Liver (tissue), 9 donors: ENCODE data around the gene HADHA. TPM values are rescaled to one million over a fixed set of nuclear protein-coding genes. Genes with fewer than 3 reads are reported as not detected.

Experiments
- DNase-seq: peaks from one replicate; pipeline ENCODE4 v3.0.0-alpha.2; 2017; ENCODE audit warnings: low spot score
- H3K27ac ChIP-seq, 2 donors: one replicate each; pipeline ENCODE4 v1.7.0; 2013; ENCODE audit warnings: inconsistent platforms in 2 of 2, low read length in 2 of 2, control low read depth in 1 of 2, low read depth in 1 of 2, mild to moderate bottlenecking in 1 of 2
- H3K27me3 ChIP-seq, 4 donors: one replicate each; pipeline versions ENCODE4 v1.6.1 to v1.7.0; 2013; ENCODE audit warnings: low read length in 3 of 4, inconsistent platforms in 1 of 4, mild to moderate bottlenecking in 1 of 4, moderate library complexity in 1 of 4; ENCODE audit not compliant: control insufficient read depth in 4 of 4, insufficient read depth in 4 of 4
- H3K36me3 ChIP-seq, 4 donors: one replicate each; pipeline versions ENCODE4 v1.6.1 to v1.7.0; 2013; ENCODE audit warnings: low read length in 3 of 4, mild to moderate bottlenecking in 3 of 4, low read depth in 1 of 4, moderate library complexity in 1 of 4; ENCODE audit not compliant: control insufficient read depth in 4 of 4, insufficient read depth in 3 of 4
- H3K4me1 ChIP-seq, 4 donors: one replicate each; pipeline versions ENCODE4 v1.6.1 to v1.7.0; 2013; ENCODE audit warnings: low read length in 3 of 4, mild to moderate bottlenecking in 3 of 4, moderate library complexity in 1 of 4; ENCODE audit not compliant: control insufficient read depth in 4 of 4, insufficient read depth in 4 of 4
- H3K4me3 ChIP-seq, 3 donors: one replicate each; pipeline versions ENCODE4 v1.6.1 to v1.7.0; 2013; ENCODE audit warnings: low read length in 3 of 3, control low read depth in 1 of 3, low read depth in 1 of 3, mild to moderate bottlenecking in 1 of 3
- H3K9ac ChIP-seq, 2 donors: one replicate each; pipeline ENCODE4 v1.7.0; 2013; ENCODE audit warnings: low read length in 2 of 2, mild to moderate bottlenecking in 2 of 2, moderate library complexity in 2 of 2, control low read depth in 1 of 2, low read depth in 1 of 2
- H3K9me3 ChIP-seq, 4 donors: one replicate each; pipeline versions ENCODE4 v1.6.1 to v1.7.0; 2013; ENCODE audit warnings: low read length in 3 of 4; ENCODE audit not compliant: control insufficient read depth in 4 of 4
- ATF3 ChIP-seq: IDR thresholded peaks from 2 replicates; pipeline ENCODE4 v1.6.1; 2016; ENCODE audit warnings: antibody characterized with exemption
- EGR1 ChIP-seq, 2 donors: IDR thresholded peaks; 2 replicates each; pipeline ENCODE4 v1.6.1; 2016 to 2018; ENCODE audit warnings: antibody characterized with exemption in 2 of 2, low read depth in 2 of 2
- FOXA1 ChIP-seq: IDR thresholded peaks from 2 replicates; pipeline ENCODE4 v1.6.1; 2016; ENCODE audit warnings: antibody characterized with exemption
- FOXA2 ChIP-seq: IDR thresholded peaks from 2 replicates; pipeline ENCODE4 v1.6.1; 2016; ENCODE audit warnings: antibody characterized with exemption
- GABPA ChIP-seq, 2 donors: IDR thresholded peaks in 1 of 2; conservative IDR thresholded peaks in 1 of 2; 2 replicates each; pipeline ENCODE4 v1.6.1; 2016; ENCODE audit warnings: antibody characterized with exemption in 2 of 2, mild to moderate bottlenecking in 1 of 2, moderate library complexity in 1 of 2
- HNF4A ChIP-seq, 2 donors: conservative IDR thresholded peaks; 2 replicates each; pipeline ENCODE4 v1.6.1; 2016; ENCODE audit warnings: antibody characterized with exemption in 2 of 2, mild to moderate bottlenecking in 2 of 2
- HNF4G ChIP-seq: IDR thresholded peaks from 2 replicates; pipeline ENCODE4 v1.6.1; 2016; ENCODE audit warnings: antibody characterized with exemption
- JUND ChIP-seq, 2 donors: IDR thresholded peaks; 2 replicates each; pipeline ENCODE4 v1.6.1; 2016; ENCODE audit warnings: antibody characterized with exemption in 2 of 2
- NR2F2 ChIP-seq: IDR thresholded peaks from 2 replicates; pipeline ENCODE4 v1.6.1; 2016; ENCODE audit warnings: antibody characterized with exemption
- RAD21 ChIP-seq, 2 donors: IDR thresholded peaks; 2 replicates each; pipeline ENCODE4 v1.6.1; 2016; ENCODE audit warnings: antibody characterized with exemption in 2 of 2, mild to moderate bottlenecking in 2 of 2
- REST ChIP-seq: IDR thresholded peaks from 2 replicates; pipeline ENCODE4 v1.6.1; 2016; ENCODE audit warnings: antibody characterized with exemption, mild to moderate bottlenecking
- RXRA ChIP-seq, 2 donors: IDR thresholded peaks; 2 replicates each; pipeline ENCODE4 v1.6.1; 2017 to 2018; ENCODE audit warnings: antibody characterized with exemption in 2 of 2, mild to moderate bottlenecking in 1 of 2
- SP1 ChIP-seq: IDR thresholded peaks from 2 replicates; pipeline ENCODE4 v1.6.1; 2018; ENCODE audit warnings: antibody characterized with exemption, mild to moderate bottlenecking
- TAF1 ChIP-seq: conservative IDR thresholded peaks from 2 replicates; pipeline ENCODE4 v1.6.1; 2016; ENCODE audit warnings: antibody characterized with exemption, mild to moderate bottlenecking
- YY1 ChIP-seq: IDR thresholded peaks from 2 replicates; pipeline ENCODE4 v1.6.1; 2016; ENCODE audit warnings: antibody characterized with exemption, mild to moderate bottlenecking
- WGBS: extraction: QIAGEN DNeasy Blood & Tissue Kit; methylation state at CpG from one replicate; pipeline ENCODE4 v1.1.7; 2013; 5-methylcytosine and 5-hydroxymethylcytosine counted together
- polyA plus RNA-seq, 2 donors: library from polyadenylated mRNA; stranded (reverse) in 1 of 2; unstranded in 1 of 2; fragments of 200-250 nt in 1 of 2; fragments of >200 nt in 1 of 2; fragmentation: Nextera tagmentation in 1 of 2; extraction: Ambion mirVana in 1 of 2; gene quantifications; one replicate each; pipeline versions ENCODE4 v1.2.1 to v1.2.3, GENCODE V29; 2013 to 2015
- total RNA-seq, 2 donors: library from RNA; depleted of rRNA; stranded (reverse); fragments of >200 nt; gene quantifications; one replicate each; pipeline ENCODE4 v1.2.3, GENCODE V29; 2014
- TF ChIP-seq, protein P1 (sequence below): fragments of 150-350 bp; IDR thresholded peaks from 2 replicates; pipeline ENCODE4 v1.5.1; 2017; ENCODE audit warnings: improper control_type of control experiment, low read depth, low read length; ENCODE audit not compliant: missing input control
- TF ChIP-seq, protein P2 (sequence below): IDR thresholded peaks from 2 replicates; pipeline ENCODE4 v1.6.1; 2016; ENCODE audit warnings: antibody characterized with exemption
- TF ChIP-seq, protein P3 (sequence below): IDR thresholded peaks from 2 replicates; pipeline ENCODE4 v1.6.1; 2016; ENCODE audit warnings: antibody characterized with exemption
- donor health status: healthy.
- donor health status: healthy.
- donor health status: healthy.
- donor health status: healthy.
- donor health status: healthy.

The HADHA gene
- total and polyA plus RNA-seq, 4 donors: 101 to 276 (median 159) TPM

GRCh38 chr2:26241928-26242436 lies 2.5 kb downstream of the HADHA start:
- no peak overlapping the region for H3K4me3 ChIP-seq
- no peaks in the 10 kb centered on the region for H3K9me3 ChIP-seq
- peaks cover 12 to 66% (median 54%) of the 10 kb centered on the region in 4 donors for H3K4me1 ChIP-seq
- peaks cover 2 to 13% (median 5%) of the 10 kb centered on the region in 4 donors for H3K36me3 ChIP-seq
- WGBS: 70% methylated on average over 6 of the region's 6 CpGs
- TF ChIP-seq ATF3 (no peak), SP1 (no peak), TAF1 (no peak), EGR1 (IDR thresholded peaks at IDR 0.05; ENCODE audit: low read depth in 2 of 2) (no peak), REST (no peak), HNF4A (conservative IDR thresholded peaks at IDR 0.05) (no peak)
- TF ChIP-seq, protein P1, sequence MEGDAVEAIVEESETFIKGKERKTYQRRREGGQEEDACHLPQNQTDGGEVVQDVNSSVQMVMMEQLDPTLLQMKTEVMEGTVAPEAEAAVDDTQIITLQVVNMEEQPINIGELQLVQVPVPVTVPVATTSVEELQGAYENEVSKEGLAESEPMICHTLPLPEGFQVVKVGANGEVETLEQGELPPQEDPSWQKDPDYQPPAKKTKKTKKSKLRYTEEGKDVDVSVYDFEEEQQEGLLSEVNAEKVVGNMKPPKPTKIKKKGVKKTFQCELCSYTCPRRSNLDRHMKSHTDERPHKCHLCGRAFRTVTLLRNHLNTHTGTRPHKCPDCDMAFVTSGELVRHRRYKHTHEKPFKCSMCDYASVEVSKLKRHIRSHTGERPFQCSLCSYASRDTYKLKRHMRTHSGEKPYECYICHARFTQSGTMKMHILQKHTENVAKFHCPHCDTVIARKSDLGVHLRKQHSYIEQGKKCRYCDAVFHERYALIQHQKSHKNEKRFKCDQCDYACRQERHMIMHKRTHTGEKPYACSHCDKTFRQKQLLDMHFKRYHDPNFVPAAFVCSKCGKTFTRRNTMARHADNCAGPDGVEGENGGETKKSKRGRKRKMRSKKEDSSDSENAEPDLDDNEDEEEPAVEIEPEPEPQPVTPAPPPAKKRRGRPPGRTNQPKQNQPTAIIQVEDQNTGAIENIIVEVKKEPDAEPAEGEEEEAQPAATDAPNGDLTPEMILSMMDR: no peak
- TF ChIP-seq, protein P2, sequence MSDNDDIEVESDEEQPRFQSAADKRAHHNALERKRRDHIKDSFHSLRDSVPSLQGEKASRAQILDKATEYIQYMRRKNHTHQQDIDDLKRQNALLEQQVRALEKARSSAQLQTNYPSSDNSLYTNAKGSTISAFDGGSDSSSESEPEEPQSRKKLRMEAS: no peak
- H3K9ac ChIP-seq: no peak overlapping the region
- no peak for DNase-seq
- no peaks in the 10 kb centered on the region for H3K27me3 ChIP-seq
- H3K27ac ChIP-seq: no peak overlapping the region

DNA sequence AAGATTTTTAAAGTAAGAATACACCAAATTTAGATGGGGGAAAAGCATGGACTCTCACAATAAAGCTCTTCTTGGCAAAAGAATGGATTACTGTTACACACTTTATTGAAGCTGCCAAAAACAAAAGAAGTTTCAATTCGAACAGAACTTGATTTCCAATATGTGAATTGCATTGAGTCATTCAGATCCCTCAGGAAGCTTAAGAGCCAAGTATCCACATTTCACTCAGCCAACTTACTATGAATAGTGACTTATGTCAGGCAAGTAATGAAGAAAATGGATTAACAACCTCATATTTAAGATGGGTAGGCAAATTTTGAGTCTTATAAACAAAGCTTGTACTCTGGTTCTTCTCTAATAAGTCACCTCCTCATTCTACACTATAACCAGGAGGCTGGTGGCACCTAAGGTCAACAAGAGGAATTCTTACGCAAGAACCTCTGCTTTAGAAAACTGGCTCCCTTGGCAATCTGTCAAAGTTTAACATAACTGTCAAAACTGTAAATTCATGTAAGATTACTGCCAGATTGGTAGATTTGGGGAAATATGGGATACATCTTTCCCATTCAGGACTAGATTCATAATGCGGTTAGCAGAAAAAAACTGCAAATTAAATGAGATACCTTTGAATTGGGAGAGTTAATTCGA lies 6.0 kb downstream of the HADHA start:
- Histone ChIP-seq H3K4me1 (peaks cover 8 to 48% (median 41%) of the 10 kb centered on the region in 4 donors), H3K27ac (no peak overlapping the region), H3K9me3 (no peaks in the 10 kb centered on the region), H3K9ac (no peak overlapping the region), H3K4me3 (no peak overlapping the region), H3K36me3 (peaks cover 6 to 37% (median 33%) of the 10 kb centered on the region in 4 donors), H3K27me3 (no peaks in the 10 kb centered on the region)
- no peak for DNase-seq
- WGBS: 65% methylated on average over 4 of the region's 4 CpGs
- TF ChIP-seq, protein P3, sequence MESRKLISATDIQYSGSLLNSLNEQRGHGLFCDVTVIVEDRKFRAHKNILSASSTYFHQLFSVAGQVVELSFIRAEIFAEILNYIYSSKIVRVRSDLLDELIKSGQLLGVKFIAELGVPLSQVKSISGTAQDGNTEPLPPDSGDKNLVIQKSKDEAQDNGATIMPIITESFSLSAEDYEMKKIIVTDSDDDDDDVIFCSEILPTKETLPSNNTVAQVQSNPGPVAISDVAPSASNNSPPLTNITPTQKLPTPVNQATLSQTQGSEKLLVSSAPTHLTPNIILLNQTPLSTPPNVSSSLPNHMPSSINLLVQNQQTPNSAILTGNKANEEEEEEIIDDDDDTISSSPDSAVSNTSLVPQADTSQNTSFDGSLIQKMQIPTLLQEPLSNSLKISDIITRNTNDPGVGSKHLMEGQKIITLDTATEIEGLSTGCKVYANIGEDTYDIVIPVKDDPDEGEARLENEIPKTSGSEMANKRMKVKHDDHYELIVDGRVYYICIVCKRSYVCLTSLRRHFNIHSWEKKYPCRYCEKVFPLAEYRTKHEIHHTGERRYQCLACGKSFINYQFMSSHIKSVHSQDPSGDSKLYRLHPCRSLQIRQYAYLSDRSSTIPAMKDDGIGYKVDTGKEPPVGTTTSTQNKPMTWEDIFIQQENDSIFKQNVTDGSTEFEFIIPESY: no peak
- TF ChIP-seq RAD21 (IDR thresholded peaks at IDR 0.05): peak; percentile 18 to 51
- TF ChIP-seq YY1: peak; percentile 23
- TF ChIP-seq FOXA2: peak; percentile 86
- no peak for TF ChIP-seq NR2F2
- peak; percentile 85 to 86 for TF ChIP-seq RXRA (IDR thresholded peaks at IDR 0.05)
- TF ChIP-seq GABPA (IDR thresholded peaks at IDR 0.05 in 1 of 2, conservative IDR thresholded peaks at IDR 0.05 in 1 of 2): no peak
- peak; percentile 79 for TF ChIP-seq FOXA1
- TF ChIP-seq HNF4G: no peak
- no peak for TF ChIP-seq JUND (IDR thresholded peaks at IDR 0.05)
- TF ChIP-seq, protein P2: no peak
- TF ChIP-seq, protein P1: no peak
- peak; percentile 34 to 53 for TF ChIP-seq HNF4A (conservative IDR thresholded peaks at IDR 0.05)
- TF ChIP-seq EGR1 (IDR thresholded peaks at IDR 0.05; ENCODE audit: low read depth in 2 of 2): no peak
- no peak for TF ChIP-seq TAF1
- no peak for TF ChIP-seq SP1
